Renal cortex interstitium (tissue), 11 donors: ENCODE measurements around the gene TNFAIP8. TPM values are rescaled to one million over a fixed set of nuclear protein-coding genes. Genes with fewer than 3 reads are reported as not detected.
"Not testable (repeated sequence)": the region's sequence is repeated elsewhere in the genome, so short reads cannot be mapped to it uniquely, and the experiment has no call there.

ENCODE experiments used
- DNase-seq, 11 donors: peaks; one replicate each; pipeline ENCODE4 v3.0.0-alpha.2; 2013; ENCODE audit warnings: low read depth in 9 of 11, low spot score in 4 of 11; ENCODE audit errors: extremely low read depth in 1 of 11
- polyA plus RNA-seq, 3 donors: library from polyadenylated mRNA; unstranded; fragments of 120-200 nt; gene quantifications; one replicate each; pipeline ENCODE4 v1.2.1, GENCODE V29; 2013; ENCODE audit not compliant: insufficient read length in 3 of 3

TNFAIP8 gene
- polyA plus RNA-seq, 3 donors = 26.0 to 29.5 (median 26.0) TPM

- DNase-seq = not testable (repeated sequence)
These were observed 72.3 kb downstream of the TNFAIP8 start for GRCh38 chr5:119428166-119428565.

GRCh38 chr5:119428574-119428973 lies 72.8 kb downstream of the TNFAIP8 start:
- DNase-seq = not testable (repeated sequence)

- DNase-seq = not testable (repeated sequence)
These were observed 76.9 kb downstream of the TNFAIP8 start for GRCh38 chr5:119432674-119433237.

GRCh38 chr5:119435436-119436132 lies 79.8 kb downstream of the TNFAIP8 start:
- DNase-seq = peak in 7 of 11 donors; percentile 16 to 41 (median 29)

DNA sequence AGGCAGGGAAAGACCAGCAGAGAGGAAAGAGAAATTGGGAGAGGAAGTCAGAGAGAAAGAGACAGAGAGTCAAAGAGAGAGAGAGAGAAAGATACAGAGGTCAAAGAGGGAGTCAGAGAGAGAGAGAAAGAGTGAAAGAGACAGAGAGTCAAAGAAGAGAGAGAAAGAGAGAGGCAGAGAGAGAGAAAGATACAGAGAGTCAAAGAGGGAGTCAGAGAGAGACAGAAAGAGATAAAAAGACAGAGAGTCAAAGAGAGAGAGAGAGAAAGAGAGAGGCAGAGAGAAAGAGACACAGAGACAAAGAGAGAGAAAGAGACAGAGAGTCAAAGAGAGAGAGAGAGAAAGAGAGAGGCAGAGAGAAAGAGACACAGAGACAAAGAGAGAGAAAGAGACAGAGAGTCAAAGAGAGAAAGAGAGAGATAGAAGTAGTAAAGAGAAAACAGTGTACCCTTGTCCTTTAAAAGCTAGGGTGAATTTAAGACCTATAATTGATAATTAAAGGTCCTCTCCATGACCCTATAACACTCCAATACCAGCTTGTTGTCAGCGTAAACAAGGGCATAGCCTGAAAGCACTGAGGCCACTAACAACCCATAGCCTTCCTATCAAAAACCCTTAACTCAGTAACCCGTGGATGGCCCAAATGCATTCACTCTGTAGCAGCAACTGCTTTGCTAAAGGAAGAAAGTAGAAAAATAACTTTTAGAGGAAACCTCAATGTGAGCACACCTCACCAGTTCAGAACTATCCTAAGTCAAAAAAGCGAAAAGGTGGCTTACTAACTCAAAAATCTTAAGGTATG lies 82.2 kb downstream of the TNFAIP8 start:
- not testable (repeated sequence) for DNase-seq

DNA sequence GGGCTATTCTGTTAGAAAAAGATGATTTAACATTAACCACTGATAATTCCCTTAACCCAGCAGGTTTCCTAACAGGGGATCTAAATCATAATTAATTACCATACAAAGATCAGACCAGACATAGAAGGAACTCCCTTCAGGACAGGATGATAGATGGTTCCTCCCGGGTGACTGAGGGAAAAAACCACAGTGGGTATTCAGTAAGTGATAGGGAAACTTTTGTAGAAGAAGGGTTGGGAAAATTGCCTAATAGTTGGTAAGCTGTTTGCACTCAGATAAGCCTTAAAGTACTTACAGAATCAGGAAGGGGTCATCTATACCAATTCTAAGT lies 82.7 kb downstream of the TNFAIP8 start:
- DNase-seq = not testable (repeated sequence)

DNA sequence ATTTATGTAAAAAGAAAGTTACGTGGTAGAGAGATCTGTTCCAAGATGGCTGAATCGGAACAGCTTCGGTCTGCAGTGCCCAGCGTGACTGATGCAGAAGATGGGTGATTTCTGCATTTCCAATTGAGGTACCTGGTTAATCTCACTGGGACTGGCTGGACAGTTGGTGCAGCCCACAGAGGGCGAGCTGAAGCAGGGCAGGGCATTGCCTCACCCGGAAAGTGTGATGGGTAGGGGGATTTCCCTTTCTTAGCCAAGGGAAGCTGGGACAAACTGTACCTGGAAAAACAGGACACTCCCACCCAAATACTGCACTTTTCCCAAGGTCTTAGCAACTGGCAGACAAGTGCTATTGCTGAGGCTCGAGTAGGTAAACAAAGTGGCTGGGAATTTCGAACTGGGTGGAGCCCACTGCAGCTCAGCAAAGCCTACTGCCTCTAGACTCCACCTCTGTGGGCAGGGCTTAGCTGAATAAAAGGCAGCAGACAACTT lies 83.4 kb downstream of the TNFAIP8 start:
- DNase-seq = no peak

DNA sequence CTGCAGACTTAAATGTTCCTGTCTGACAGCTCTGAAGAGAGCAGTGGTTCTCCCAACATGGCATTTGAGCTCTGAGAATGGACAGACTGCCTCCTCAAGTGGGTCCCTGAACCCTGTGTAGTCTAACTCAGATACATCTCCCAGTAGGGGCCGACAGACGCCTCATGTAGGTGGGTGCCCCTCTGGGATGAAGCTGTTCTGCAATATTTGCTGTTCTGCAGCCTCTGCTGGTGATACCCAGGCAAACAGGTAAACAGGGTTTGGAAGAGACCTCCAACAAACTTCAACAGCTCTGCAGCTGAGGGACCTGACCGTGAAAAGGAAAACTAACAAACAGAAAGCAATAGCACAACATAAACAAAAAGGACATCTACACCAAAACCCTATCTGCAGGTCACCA lies 83.8 kb downstream of the TNFAIP8 start:
- DNase-seq = not testable (repeated sequence)

DNA sequence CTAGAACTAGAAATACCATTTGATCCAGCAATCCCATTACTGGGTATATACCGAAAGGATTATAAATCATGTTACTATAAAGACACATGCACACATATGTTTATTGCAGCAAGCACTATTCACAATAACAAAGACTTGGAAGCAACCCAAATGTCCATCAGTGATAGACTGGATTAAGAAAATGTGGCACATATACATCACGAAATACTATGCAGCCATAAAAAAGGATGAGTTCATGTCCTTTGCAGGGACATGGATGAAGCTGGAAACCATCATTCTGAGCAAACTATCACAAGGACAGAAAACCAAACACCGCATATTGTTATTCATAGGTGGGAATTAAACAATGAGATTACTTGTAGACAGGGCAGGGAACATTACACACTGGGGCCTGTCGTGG lies 88.8 kb downstream of the TNFAIP8 start:
- DNase-seq = not testable (repeated sequence)

- no peak for DNase-seq
These were observed 89.7 kb downstream of the TNFAIP8 start for GRCh38 chr5:119445544-119445943.

Other genes with a start within 250 kb of the TNFAIP8 start
- gene HSD17B4, start 96.5 kb downstream of the TNFAIP8 start, polyA plus RNA-seq = 100 to 1,000 TPM; 201 to 227 (median 216) TPM